HepG2 (cell line): ENCODE data around the gene ETS1. TPM values are rescaled to one million over a fixed set of nuclear protein-coding genes. Genes with fewer than 3 reads are reported as not detected.

Experiments
- ATAC-seq: fragments of 200-7000 bp; cut with Tn5 transposase; 3 replicates; pipeline ENCODE4 v1.9.1; 2020; ENCODE audit warnings: mild to moderate bottlenecking, moderate library complexity
- BruUV-seq: library from RNA; stranded (reverse); fragments of 400-500 nt; replicated peaks from 2 replicates; lab custom pipeline; 2021; lab: Mats Ljungman, UMichigan
- CTCF ChIA-PET: fragments of 300-600 bp; formaldehyde crosslinking; extraction: SDS; loops from one replicate; lab custom pipeline; 2021; ENCODE audit warnings: low total read pairs, inconsistent platforms, low intra/inter-chr PET ratio; lab: Yijun Ruan, JAX
- POLR2A ChIA-PET: fragments of 350-600 bp; sonication (Branson Sonifier 250); formaldehyde crosslinking; loops from one replicate; lab custom pipeline; 2020; ENCODE audit warnings: antibody characterized with exemption, inconsistent platforms; lab: Yijun Ruan, JAX
- DNase-seq: peaks from one replicate; pipeline ENCODE4 v3.0.0-alpha.2; 2015; ENCODE audit warnings: low spot score
- FAIRE-seq: peaks from 3 replicates; lab custom pipeline; 2011; peaks lifted over from hg19 to GRCh38; lab: Jason Lieb, UNC
- H2AFZ ChIP-seq: one replicate; pipeline ENCODE4 v1.6.1; 2011; ENCODE audit warnings: low read length, inconsistent platforms
- H3K27ac ChIP-seq: fragments of 300-600 bp; 3 replicates; pipeline ENCODE4 v1.8.0; 2011; ENCODE audit warnings: mixed run types, mild to moderate bottlenecking, mixed read lengths, low read length, inconsistent platforms; ENCODE audit not compliant: insufficient read depth; ENCODE audit errors: extremely low read length
- H3K27me3 ChIP-seq, 2 experiments: fragments of 200-600 bp in 1 of 2; 2 replicates in 1 of 2; 3 replicates in 1 of 2; pipeline versions ENCODE4 v1.6.0 to v1.8.0; 2011; ENCODE audit warnings: low read length in 2 of 2, mild to moderate bottlenecking in 2 of 2, moderate library complexity in 2 of 2, inconsistent platforms in 1 of 2; ENCODE audit not compliant: insufficient read depth in 2 of 2, control insufficient read depth in 1 of 2
- H3K36me3 ChIP-seq, 2 experiments: fragments of 200-600 bp in 1 of 2; replicated peaks in 1 of 2; 2 replicates in 1 of 2; 3 replicates in 1 of 2; pipeline versions ENCODE4 v1.5.1 to v1.8.0; 2011; ENCODE audit warnings: low read length in 2 of 2, inconsistent platforms in 1 of 2; ENCODE audit not compliant: insufficient read depth in 2 of 2, control insufficient read depth in 1 of 2
- H3K4me1 ChIP-seq: 2 replicates; pipeline ENCODE4 v1.5.1; 2012; ENCODE audit warnings: low read length, inconsistent platforms; ENCODE audit not compliant: insufficient read depth
- H3K4me2 ChIP-seq: 2 replicates; pipeline ENCODE4 v1.6.0; 2011; ENCODE audit warnings: low read depth, low read length, inconsistent platforms
- H3K4me3 ChIP-seq, 3 experiments: fragments of 200-600 bp in 1 of 3; sonication (generic), shearing (Covaris generic) in 1 of 3; replicated peaks in 1 of 3; 2 replicates each; pipeline ENCODE4 v1.5.1; 2011 to 2016; ENCODE audit warnings: low read length in 3 of 3, inconsistent platforms in 2 of 3, low read depth in 2 of 3, mild to moderate bottlenecking in 2 of 3, control low read depth in 1 of 3, mixed read lengths in 1 of 3; ENCODE audit not compliant: insufficient read depth in 1 of 3
- H3K79me2 ChIP-seq: one replicate; pipeline ENCODE4 v1.6.1; 2011; ENCODE audit warnings: low read length, inconsistent platforms; ENCODE audit not compliant: insufficient read depth
- H3K9ac ChIP-seq: 2 replicates; pipeline ENCODE4 v1.6.0; 2011; ENCODE audit warnings: mild to moderate bottlenecking, low read depth, low read length, inconsistent platforms; ENCODE audit not compliant: insufficient read depth
- H3K9me3 ChIP-seq: 2 replicates; pipeline ENCODE4 v1.5.1; 2012; ENCODE audit warnings: mild to moderate bottlenecking, low read length
- H4K20me1 ChIP-seq: 2 replicates; pipeline ENCODE4 v1.6.0; 2011; ENCODE audit warnings: inconsistent platforms, mild to moderate bottlenecking, low read length, moderate library complexity; ENCODE audit not compliant: insufficient read depth
- MAFF ChIP-seq: IDR thresholded peaks from 2 replicates; pipeline ENCODE4 v1.6.1; 2011; ENCODE audit warnings: low read depth, low read length, improper control_type of control experiment
- SMAD9 ChIP-seq: sonication (generic); formaldehyde crosslinking; IDR thresholded peaks from 2 replicates; pipeline ENCODE4 v1.5.1; 2020; ENCODE audit warnings: mild to moderate bottlenecking, missing genetic modification reagents
- ZNF33A ChIP-seq: sonication (generic); formaldehyde crosslinking; IDR thresholded peaks from 2 replicates; pipeline ENCODE4 v1.5.1; 2020; ENCODE audit warnings: missing genetic modification reagents, mild to moderate bottlenecking, moderate library complexity, borderline replicate concordance
- ZNF879 ChIP-seq: sonication (generic); formaldehyde crosslinking; IDR thresholded peaks from 2 replicates; pipeline ENCODE4 v1.8.1; 2023; ENCODE audit warnings: missing genetic modification reagents
- WGBS: methylation state at CpG from one replicate; pipeline ENCODE4 v1.1.6; 2017; ENCODE audit warnings: low lambda C conversion rate; 5-methylcytosine and 5-hydroxymethylcytosine counted together
- in situ Hi-C: cut with HindIII; loops from 2 replicates; pipeline ENCODE4 v1.10.0; 2017; ENCODE audit warnings: low pct_unique_long_range_greater_than_20kb; ENCODE audit not compliant: extremely low pct_ligation_motif_present
- intact Hi-C: fragments of 100-400 bp; cut with micrococcal nuclease; formaldehyde crosslinking; loops from one replicate; pipeline ENCODE4 v1.10.0; 2022; ENCODE audit not compliant: unreplicated experiment
- polyA plus RNA-seq, 8 experiments: library from polyadenylated mRNA; depleted of rRNA in 3 of 8; stranded (reverse) in 7 of 8; unstranded in 1 of 8; fragments of >200 nt; fragmentation: Illumina TruSeq in 4 of 8; extraction: Trizol in 4 of 8; gene quantifications; 2 replicates each; pipeline versions ENCODE4 v1.2.1 to v1.2.3, GENCODE V29; 2011 to 2016; ENCODE audit warnings: low read depth in 4 of 8, missing spikeins in 1 of 8, mixed read lengths in 1 of 8; ENCODE audit not compliant: insufficient read depth in 1 of 8
- total RNA-seq, 5 experiments: library from RNA; depleted of rRNA; stranded (reverse); fragments of >200 nt; fragmentation: Illumina TruSeq; extraction: Trizol; gene quantifications; 2 replicates each; pipeline ENCODE4 v1.2.3, GENCODE V29; 2016; ENCODE audit warnings: low read depth in 1 of 5
- TF ChIP-seq, protein P1 (sequence below): sonication (generic); formaldehyde crosslinking; IDR thresholded peaks from 2 replicates; pipeline ENCODE4 v1.5.0; 2020; ENCODE audit warnings: mild to moderate bottlenecking, low read depth, missing genetic modification reagents, borderline replicate concordance
- TF ChIP-seq, protein P2 (sequence below): sonication (generic); formaldehyde crosslinking; IDR thresholded peaks from 2 replicates; pipeline ENCODE4 v1.5.1; 2020; ENCODE audit warnings: missing genetic modification reagents, mild to moderate bottlenecking, borderline replicate concordance
- TF ChIP-seq, protein P3 (sequence below): sonication (generic); formaldehyde crosslinking; IDR thresholded peaks from 2 replicates; pipeline ENCODE4 v1.5.0; 2020; ENCODE audit warnings: missing genetic modification reagents

ETS1 gene
- total and polyA plus RNA-seq, 2 of the 13 experiments (the other 11 are each of a cell fraction or from before 2014, with no cell fraction given), result 0.18 to 0.34 TPM

DNA sequence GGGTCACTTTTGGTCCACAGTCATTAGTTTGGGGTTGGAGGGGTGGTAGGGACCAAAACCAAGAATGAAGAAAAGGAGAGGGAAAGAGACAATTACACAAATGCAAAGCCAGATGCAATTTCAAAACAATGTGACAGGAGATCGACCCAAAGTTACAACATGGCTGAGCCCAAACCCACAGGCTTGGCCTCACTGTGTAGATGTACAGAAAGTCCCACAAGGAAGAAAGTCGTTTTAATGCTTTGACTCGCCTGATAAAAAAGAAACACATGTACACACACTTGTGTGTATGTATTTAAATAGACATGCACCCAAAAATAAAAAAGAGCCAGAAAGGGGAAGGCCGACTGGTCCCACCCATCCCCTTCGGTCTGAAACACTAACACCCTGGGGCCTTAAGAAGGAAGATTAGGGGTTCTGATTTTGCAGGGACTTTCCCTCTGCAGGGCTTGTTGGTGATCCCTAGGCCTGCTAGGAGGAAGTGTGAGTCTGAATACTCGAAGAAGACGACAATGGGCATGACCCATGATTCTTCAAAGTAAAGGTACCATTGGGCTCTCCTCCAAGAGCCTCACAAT lies 104.1 kb downstream of the ETS1 start:
- no peak for FAIRE-seq

More for the DNA sequence above, 104.1 kb downstream of the ETS1 start:
- in situ Hi-C loops, result no loop called here
- Histone ChIP-seq H3K4me1 (no peaks in the 10 kb centered on the region), H2AFZ (no peak overlapping the region), H4K20me1 (no peaks in the 10 kb centered on the region), H3K79me2 (no peaks in the 10 kb centered on the region), H3K9ac (no peak overlapping the region), H3K4me2 (no peak overlapping the region), H3K36me3 (no peaks in the 10 kb centered on the region), H3K4me3 (no peak overlapping the region), H3K9me3 (no peaks in the 10 kb centered on the region), H3K27ac (no peak overlapping the region), H3K27me3 (no peaks in the 10 kb centered on the region; a peak in 1 of 5 replicates)
- ChIA-PET CTCF (no interaction called here), POLR2A (no interaction called here)
- DNase-seq (no peak), ATAC-seq (no peak)
- BruUV-seq, result no TSS peak
- TF ChIP-seq MAFF (no peak), SMAD9 (CRISPR knock-in tag) (no peak), ZNF33A (no peak), ZNF879 (CRISPR knock-in tag) (no peak)
- TF ChIP-seq, protein P1, sequence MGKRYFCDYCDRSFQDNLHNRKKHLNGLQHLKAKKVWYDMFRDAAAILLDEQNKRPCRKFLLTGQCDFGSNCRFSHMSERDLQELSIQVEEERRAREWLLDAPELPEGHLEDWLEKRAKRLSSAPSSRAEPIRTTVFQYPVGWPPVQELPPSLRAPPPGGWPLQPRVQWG, result no peak
- TF ChIP-seq, protein P2, sequence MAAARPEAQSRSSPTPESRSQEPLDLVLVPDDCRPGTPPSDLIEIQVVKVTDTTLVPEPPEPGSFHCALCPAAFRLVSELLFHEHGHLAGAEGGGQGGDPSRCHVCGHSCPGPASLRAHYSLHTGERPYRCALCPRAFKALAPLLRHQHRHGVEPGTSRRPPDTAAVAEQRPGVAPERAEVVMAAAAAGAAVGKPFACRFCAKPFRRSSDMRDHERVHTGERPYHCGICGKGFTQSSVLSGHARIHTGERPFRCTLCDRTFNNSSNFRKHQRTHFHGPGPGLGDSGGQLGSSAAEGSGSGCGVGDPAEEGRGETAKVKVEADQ, result no peak
- TF ChIP-seq, protein P3, sequence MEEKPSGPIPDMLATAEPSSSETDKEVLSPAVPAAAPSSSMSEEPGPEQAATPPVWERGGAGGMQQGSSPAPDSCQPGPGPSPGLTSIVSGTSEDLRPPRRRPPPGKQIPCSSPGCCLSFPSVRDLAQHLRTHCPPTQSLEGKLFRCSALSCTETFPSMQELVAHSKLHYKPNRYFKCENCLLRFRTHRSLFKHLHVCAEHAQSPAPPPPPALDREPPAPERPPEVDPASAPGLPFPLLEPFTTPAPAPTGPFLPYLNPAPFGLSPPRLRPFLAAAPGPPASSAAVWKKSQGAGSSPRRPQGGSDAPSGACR, result no peak
- WGBS, result 57% methylated on average over 7 of the region's 7 CpGs
- intact Hi-C loops, result no loop called here
